Measurements from ENCODE around the gene MGAT5B. TPM values are rescaled to one million over a fixed set of nuclear protein-coding genes. Genes with fewer than 3 reads are reported as not detected.
A peak's percentile ranks its signal among the peaks of the same experiment; 100 is the strongest.
"Not testable (repeated sequence)": the region's sequence is repeated elsewhere in the genome, so short reads cannot be mapped to it uniquely, and the experiment has no call there.

The MGAT5B gene
- total and polyA plus RNA-seq, 5 donors = 0.05 to 0.12 TPM; not detected in 3

GRCh38 chr17:76833747-76834146 is 34.5 kb upstream of the MGAT5B start:
- Histone ChIP-seq H3K4me1 (ENCODE audit: control insufficient read depth, insufficient read depth, low read length) (no peaks in the 10 kb centered on the region), H3K4me3 (ENCODE audit: low read length) (no peak overlapping the region), H3K27me3 (ENCODE audit: control insufficient read depth, insufficient read depth) (no peaks in the 10 kb centered on the region), H3K9me3 (ENCODE audit: control insufficient read depth, low read length) (no peaks in the 10 kb centered on the region), H3K27ac (ENCODE audit: low read length) (no peak overlapping the region)
- DNase-seq (no peak), ATAC-seq (no peak)
- intact Hi-C loops (cut with DNase I) = no loop called here
- 89% methylated on average over 4 of the region's 4 CpGs for WGBS

GRCh38 chr17:76834870-76835269 is 33.3 kb upstream of the MGAT5B start:
- DNase-seq (no peak), ATAC-seq (no peak)
- intact Hi-C loops (cut with DNase I) = no loop called here
- Histone ChIP-seq H3K9me3 (ENCODE audit: control insufficient read depth, low read length) (no peaks in the 10 kb centered on the region), H3K4me3 (ENCODE audit: low read length) (no peak overlapping the region), H3K27ac (ENCODE audit: low read length) (no peak overlapping the region), H3K27me3 (ENCODE audit: control insufficient read depth, insufficient read depth) (no peaks in the 10 kb centered on the region), H3K4me1 (ENCODE audit: control insufficient read depth, insufficient read depth, low read length) (no peaks in the 10 kb centered on the region)
- 43% methylated on average over 9 of the region's 9 CpGs for WGBS

- intact Hi-C loops (cut with DNase I) = no loop called here
- Histone ChIP-seq H3K4me3 (ENCODE audit: low read length) (no peak overlapping the region), H3K4me1 (ENCODE audit: control insufficient read depth, insufficient read depth, low read length) (no peaks in the 10 kb centered on the region), H3K27me3 (ENCODE audit: control insufficient read depth, insufficient read depth) (no peaks in the 10 kb centered on the region), H3K9me3 (ENCODE audit: control insufficient read depth, low read length) (no peaks in the 10 kb centered on the region), H3K27ac (ENCODE audit: low read length) (no peak overlapping the region)
- WGBS = 22% methylated on average over 3 of the region's 3 CpGs
- DNase-seq = no peak
- ATAC-seq = peak in 1 of 2 donors; percentile 12
These were observed 27.8 kb upstream of the MGAT5B start for GRCh38 chr17:76840443-76840767.

GRCh38 chr17:76840884-76841775 is 27.1 kb upstream of the MGAT5B start:
- no peaks in the 10 kb centered on the region for H3K27me3 ChIP-seq (ENCODE audit: control insufficient read depth, insufficient read depth)
- ATAC-seq = no peak
- H3K9me3 ChIP-seq (ENCODE audit: control insufficient read depth, low read length) = no peaks in the 10 kb centered on the region
- H3K4me3 ChIP-seq (ENCODE audit: low read length) = no peak overlapping the region
- no peak overlapping the region for H3K27ac ChIP-seq (ENCODE audit: low read length)
- intact Hi-C loops (cut with DNase I) = no loop called here
- 10% methylated on average over 8 of the region's 8 CpGs for WGBS
- H3K4me1 ChIP-seq (ENCODE audit: control insufficient read depth, insufficient read depth, low read length) = no peaks in the 10 kb centered on the region
- no peak for DNase-seq

- Histone ChIP-seq H3K27me3 (ENCODE audit: control insufficient read depth, insufficient read depth) (no peaks in the 10 kb centered on the region), H3K4me3 (ENCODE audit: low read length) (no peak overlapping the region), H3K4me1 (ENCODE audit: control insufficient read depth, insufficient read depth, low read length) (no peaks in the 10 kb centered on the region), H3K9me3 (ENCODE audit: control insufficient read depth, low read length) (no peaks in the 10 kb centered on the region), H3K27ac (ENCODE audit: low read length) (no peak overlapping the region)
- WGBS = 9% methylated on average over 10 of the region's 10 CpGs
- no peak for DNase-seq
- intact Hi-C loops (cut with DNase I) = no loop called here
- ATAC-seq = no peak
These were observed 26.3 kb upstream of the MGAT5B start for GRCh38 chr17:76841776-76842405.

GRCh38 chr17:76843068-76843467 is 25.1 kb upstream of the MGAT5B start:
- H3K9me3 ChIP-seq (ENCODE audit: control insufficient read depth, low read length); H3K27me3 ChIP-seq (ENCODE audit: control insufficient read depth, insufficient read depth); H3K27ac ChIP-seq (ENCODE audit: low read length); H3K4me1 ChIP-seq (ENCODE audit: control insufficient read depth, insufficient read depth, low read length); ATAC-seq; DNase-seq; H3K4me3 ChIP-seq (ENCODE audit: low read length); intact Hi-C loops (cut with DNase I): not testable (repeated sequence)
- 90% methylated on average over 6 of the region's 6 CpGs for whole genome bisulfite sequencing

GRCh38 chr17:76843703-76844484 is 24.3 kb upstream of the MGAT5B start:
- H3K27me3 ChIP-seq (ENCODE audit: control insufficient read depth, insufficient read depth) = no peaks in the 10 kb centered on the region
- no peaks in the 10 kb centered on the region for H3K4me1 ChIP-seq (ENCODE audit: control insufficient read depth, insufficient read depth, low read length)
- ATAC-seq (no peak), DNase-seq (no peak)
- H3K9me3 ChIP-seq (ENCODE audit: control insufficient read depth, low read length) = no peaks in the 10 kb centered on the region
- intact Hi-C loops (cut with DNase I) = no loop called here
- no peak overlapping the region for H3K4me3 ChIP-seq (ENCODE audit: low read length)
- WGBS = 59% methylated on average over 10 of the region's 10 CpGs
- H3K27ac ChIP-seq (ENCODE audit: low read length) = no peak overlapping the region

- Histone ChIP-seq H3K9me3 (ENCODE audit: control insufficient read depth, low read length) (no peaks in the 10 kb centered on the region), H3K27me3 (ENCODE audit: control insufficient read depth, insufficient read depth) (no peaks in the 10 kb centered on the region), H3K4me3 (ENCODE audit: low read length) (no peak overlapping the region), H3K27ac (ENCODE audit: low read length) (no peak overlapping the region), H3K4me1 (ENCODE audit: control insufficient read depth, insufficient read depth, low read length) (no peaks in the 10 kb centered on the region)
- 72% methylated on average over 4 of the region's 4 CpGs for WGBS
- ATAC-seq (no peak), DNase-seq (no peak)
- intact Hi-C loops (cut with DNase I) = no loop called here
These were observed 23.7 kb upstream of the MGAT5B start for GRCh38 chr17:76844485-76844829.

- ATAC-seq = no peak
- DNase-seq = no peak
- Histone ChIP-seq H3K4me3 (ENCODE audit: low read length) (no peak overlapping the region), H3K4me1 (ENCODE audit: control insufficient read depth, insufficient read depth, low read length) (no peaks in the 10 kb centered on the region), H3K27ac (ENCODE audit: low read length) (no peak overlapping the region), H3K27me3 (ENCODE audit: control insufficient read depth, insufficient read depth) (no peaks in the 10 kb centered on the region), H3K9me3 (ENCODE audit: control insufficient read depth, low read length) (no peaks in the 10 kb centered on the region)
- WGBS = 47% methylated on average over 8 of the region's 8 CpGs
- intact Hi-C loops (cut with DNase I) = no loop called here
These were observed 23.4 kb upstream of the MGAT5B start for GRCh38 chr17:76844846-76845245.

- H3K9me3 ChIP-seq (ENCODE audit: control insufficient read depth, low read length) = no peaks in the 10 kb centered on the region
- no peaks in the 10 kb centered on the region for H3K27me3 ChIP-seq (ENCODE audit: control insufficient read depth, insufficient read depth)
- intact Hi-C loops (cut with DNase I) = no loop called here
- no peak overlapping the region for H3K27ac ChIP-seq (ENCODE audit: low read length)
- H3K4me1 ChIP-seq (ENCODE audit: control insufficient read depth, insufficient read depth, low read length) = no peaks in the 10 kb centered on the region
- DNase-seq (no peak), ATAC-seq (no peak)
- 51% methylated on average over 6 of the region's 6 CpGs for WGBS
- H3K4me3 ChIP-seq (ENCODE audit: low read length) = no peak overlapping the region
These were observed 22.6 kb upstream of the MGAT5B start for GRCh38 chr17:76845541-76846017.

GRCh38 chr17:76847031-76847430 is 21.2 kb upstream of the MGAT5B start:
- H3K27me3 ChIP-seq (ENCODE audit: control insufficient read depth, insufficient read depth) = no peaks in the 10 kb centered on the region
- H3K4me3 ChIP-seq (ENCODE audit: low read length) = no peak overlapping the region
- ATAC-seq = no peak
- intact Hi-C loops (cut with DNase I) = no loop called here
- no peaks in the 10 kb centered on the region for H3K9me3 ChIP-seq (ENCODE audit: control insufficient read depth, low read length)
- DNase-seq = no peak
- H3K27ac ChIP-seq (ENCODE audit: low read length) = no peak overlapping the region
- no peaks in the 10 kb centered on the region for H3K4me1 ChIP-seq (ENCODE audit: control insufficient read depth, insufficient read depth, low read length)
- WGBS = 75% methylated on average over 2 of the region's 2 CpGs
